Central memory CD4-positive, alpha-beta T cell (primary cell): ENCODE measurements around the gene CHI3L2.
A peak's percentile ranks its signal among the peaks of the same experiment; 100 is the strongest.

Experiments
- DNase-seq: peaks from one replicate; pipeline ENCODE4 v3.0.0; 2022
- total RNA-seq, 3 experiments: gene quantifications; one replicate each; lab custom pipeline; 2026; lab: John Stamatoyannopoulos, UW

Gene CHI3L2, protein sequence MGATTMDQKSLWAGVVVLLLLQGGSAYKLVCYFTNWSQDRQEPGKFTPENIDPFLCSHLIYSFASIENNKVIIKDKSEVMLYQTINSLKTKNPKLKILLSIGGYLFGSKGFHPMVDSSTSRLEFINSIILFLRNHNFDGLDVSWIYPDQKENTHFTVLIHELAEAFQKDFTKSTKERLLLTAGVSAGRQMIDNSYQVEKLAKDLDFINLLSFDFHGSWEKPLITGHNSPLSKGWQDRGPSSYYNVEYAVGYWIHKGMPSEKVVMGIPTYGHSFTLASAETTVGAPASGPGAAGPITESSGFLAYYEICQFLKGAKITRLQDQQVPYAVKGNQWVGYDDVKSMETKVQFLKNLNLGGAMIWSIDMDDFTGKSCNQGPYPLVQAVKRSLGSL
- 1.2 to 8.2 (median 7.9) reads per million in 3 experiments for total RNA-seq

DNA sequence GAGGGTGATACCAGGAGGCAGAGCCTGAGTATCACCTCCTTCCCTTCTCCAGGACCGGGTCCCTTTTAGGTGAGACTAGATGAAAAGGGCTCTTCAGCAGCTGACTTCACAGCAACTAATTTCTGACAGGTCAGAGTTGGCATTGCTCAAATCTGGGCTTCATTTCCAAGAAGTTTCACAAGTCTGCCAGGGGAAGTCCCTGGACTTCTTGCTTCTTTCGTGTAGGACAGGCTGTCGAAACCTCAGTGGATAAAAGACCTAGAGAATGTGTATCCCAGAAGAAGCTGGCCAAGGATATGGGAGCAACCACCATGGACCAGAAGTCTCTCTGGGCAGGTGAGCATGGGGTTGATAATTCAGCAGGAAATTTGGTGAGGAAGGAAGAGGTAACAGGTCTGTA, at the start of gene CHI3L2:
Gene CHI3L2 (plus strand): TSS at position 280 of the 400 bp plus-strand sequence. CDS start 17 bp downstream, at position 297.
- no peak for DNase-seq

DNA sequence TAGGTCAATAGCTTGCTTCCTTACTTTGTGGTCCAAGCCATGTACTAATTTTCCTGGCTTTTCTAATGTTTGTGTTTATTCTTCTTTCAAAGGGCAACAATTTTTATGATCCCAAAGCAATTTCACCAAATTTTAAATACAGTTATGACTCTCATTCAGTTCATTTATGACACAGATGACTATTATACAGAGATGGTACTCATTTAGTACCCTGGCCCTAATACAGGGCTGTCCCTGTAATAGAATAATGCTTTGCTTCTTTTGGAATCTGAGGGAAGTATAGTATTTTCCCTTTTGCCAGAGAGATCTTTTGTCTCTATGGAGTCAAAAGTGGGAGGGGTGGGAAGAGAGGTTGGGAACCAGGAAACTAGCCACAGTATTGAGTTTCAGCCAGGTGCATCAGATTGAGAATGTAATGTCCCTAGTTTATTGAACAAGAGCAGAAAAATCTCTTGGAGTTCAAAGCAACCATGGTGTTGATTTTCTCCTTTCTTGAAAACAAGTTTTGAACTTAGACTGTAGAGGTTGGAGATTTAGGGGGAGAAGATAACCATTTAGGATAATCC, 47.5 kb upstream of the CHI3L2 start:
- no peak for DNase-seq

DNA sequence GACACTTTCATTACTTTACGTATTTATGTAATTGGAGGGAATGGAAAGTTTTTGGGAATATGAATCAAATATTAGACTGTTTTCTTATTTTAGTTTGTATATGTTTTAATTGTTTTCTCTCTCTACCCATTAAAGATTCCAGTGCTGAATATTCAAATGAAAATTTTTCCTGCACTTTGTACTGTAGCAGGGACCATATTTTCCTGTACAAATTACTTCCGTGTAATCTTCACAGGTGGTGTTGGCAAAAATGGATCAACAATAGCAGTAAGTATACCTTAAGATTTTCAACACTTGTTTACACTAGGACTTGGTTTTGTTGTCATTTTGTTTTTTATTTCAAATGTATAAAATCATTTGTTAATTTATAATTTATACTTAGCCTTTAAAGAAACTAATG, 45.5 kb upstream of the CHI3L2 start:
- no peak for DNase-seq

DNA sequence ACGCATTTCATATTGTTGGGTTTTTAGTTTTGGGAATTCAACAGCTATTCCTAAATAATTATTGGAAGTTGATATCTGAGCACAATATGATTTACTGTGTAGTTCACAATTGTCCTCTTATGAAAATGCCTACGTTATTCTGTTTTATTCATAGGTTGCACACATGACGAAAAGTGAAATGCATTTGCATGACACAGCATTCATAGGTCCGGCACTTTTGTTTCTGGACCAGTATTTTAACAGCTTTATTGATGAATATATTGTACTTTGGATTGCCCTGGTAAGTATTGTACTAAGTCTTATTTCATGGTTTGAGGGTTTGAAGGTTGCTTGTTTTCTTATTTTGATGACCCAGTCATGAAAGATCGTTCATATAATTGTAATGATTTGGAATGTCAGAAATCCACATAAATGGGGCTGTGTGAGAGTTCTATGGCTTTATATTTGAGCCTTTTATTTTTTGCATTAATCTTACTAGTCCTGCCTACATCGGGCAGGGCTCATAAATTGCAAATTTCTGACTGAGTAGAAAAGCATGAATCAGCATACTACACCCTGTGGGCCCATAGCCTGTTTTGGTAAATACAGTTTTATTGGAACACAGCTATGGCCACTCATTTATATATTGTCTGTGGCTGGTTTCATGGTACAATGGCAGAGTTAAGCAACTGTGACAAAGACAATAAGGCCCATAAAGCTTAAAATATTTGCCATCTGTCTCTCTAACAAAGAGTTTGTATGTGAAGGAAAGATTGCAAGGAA, 44.0 kb upstream of the CHI3L2 start:
- no peak for DNase-seq

DNA sequence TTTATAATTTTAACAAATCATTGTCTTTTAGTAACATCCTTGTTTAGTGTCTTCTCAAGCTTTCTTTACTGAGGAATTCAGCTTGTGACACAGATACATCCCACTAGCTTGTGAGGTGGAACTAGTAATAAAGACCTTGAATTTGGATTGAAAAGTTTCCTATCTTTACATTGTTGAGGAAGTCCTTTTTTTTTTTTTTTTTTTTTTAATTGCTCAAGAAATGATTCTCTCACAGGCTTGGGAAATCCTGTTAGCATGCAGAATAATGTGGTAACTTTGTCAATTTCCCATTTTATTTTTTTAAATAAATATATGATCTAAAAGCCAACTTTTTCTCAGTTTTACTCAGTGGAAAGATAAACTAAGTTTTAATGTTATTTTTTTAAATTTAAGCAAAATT, 42.9 kb upstream of the CHI3L2 start:
- DNase-seq: no peak

DNA sequence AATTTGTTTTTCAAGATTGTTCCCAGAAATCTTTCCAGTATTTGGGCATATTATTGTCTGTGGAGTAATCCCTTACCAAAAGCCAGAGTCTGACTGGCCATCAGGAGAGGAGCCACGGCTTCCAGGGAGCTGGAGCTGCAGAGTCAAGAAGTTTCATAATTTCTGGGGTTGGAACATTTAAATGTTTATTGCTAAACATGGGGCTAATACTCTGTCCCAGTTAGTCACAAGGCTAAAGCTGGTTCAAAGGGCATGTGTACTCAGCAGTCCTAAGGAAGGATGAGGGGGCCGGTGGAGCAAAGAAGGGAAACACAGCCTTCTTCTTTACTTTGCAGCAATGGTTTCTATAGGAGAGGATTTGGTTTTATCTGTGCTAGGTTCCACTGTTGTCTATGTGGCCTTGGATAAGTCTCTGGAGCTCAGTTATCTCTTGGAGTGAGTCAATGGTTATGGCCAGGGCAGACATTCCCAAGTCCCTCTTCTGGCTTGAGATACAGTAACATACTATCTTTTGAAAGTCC, 36.5 kb upstream of the CHI3L2 start:
- no peak for DNase-seq

DNA sequence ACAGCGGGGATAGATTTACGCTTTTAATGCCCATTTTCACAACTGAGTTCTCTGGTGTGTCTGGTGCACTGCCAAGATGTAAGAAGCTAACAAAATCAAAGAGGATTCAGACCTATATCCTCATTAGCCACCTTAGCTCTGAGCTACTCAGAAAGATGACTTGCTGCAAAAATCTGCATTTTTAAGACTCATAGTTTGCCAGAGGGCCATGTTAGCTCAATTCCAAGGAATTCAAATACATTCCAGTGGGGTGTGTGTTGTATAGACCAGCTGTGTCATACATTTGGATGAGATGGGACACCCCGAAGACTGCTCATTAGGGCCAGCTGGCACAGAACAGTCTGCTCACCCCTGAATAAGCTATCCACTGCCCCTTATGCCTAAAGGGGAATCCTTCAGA, 36.0 kb upstream of the CHI3L2 start:
- no peak for DNase-seq

DNA sequence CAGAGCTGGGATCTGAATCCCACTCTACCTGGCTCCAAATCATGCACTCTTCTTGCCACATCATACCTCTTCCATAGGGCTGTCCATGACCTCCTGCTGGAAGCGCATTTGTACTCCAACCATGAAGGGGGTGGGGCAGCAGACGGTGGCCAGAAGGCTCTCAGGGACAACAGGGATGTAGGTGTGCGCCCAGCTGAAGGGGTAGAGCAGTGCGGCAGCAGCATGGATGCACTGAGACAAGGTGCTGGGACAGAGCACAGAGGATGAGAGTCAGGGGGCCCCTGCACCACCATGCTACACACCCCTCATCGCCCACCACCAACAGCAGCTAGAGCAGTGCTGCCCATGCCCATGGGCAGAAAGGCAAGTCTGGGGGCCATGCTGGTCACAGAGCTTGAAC, 35.4 kb upstream of the CHI3L2 start:
- DNase-seq: no peak

DNA sequence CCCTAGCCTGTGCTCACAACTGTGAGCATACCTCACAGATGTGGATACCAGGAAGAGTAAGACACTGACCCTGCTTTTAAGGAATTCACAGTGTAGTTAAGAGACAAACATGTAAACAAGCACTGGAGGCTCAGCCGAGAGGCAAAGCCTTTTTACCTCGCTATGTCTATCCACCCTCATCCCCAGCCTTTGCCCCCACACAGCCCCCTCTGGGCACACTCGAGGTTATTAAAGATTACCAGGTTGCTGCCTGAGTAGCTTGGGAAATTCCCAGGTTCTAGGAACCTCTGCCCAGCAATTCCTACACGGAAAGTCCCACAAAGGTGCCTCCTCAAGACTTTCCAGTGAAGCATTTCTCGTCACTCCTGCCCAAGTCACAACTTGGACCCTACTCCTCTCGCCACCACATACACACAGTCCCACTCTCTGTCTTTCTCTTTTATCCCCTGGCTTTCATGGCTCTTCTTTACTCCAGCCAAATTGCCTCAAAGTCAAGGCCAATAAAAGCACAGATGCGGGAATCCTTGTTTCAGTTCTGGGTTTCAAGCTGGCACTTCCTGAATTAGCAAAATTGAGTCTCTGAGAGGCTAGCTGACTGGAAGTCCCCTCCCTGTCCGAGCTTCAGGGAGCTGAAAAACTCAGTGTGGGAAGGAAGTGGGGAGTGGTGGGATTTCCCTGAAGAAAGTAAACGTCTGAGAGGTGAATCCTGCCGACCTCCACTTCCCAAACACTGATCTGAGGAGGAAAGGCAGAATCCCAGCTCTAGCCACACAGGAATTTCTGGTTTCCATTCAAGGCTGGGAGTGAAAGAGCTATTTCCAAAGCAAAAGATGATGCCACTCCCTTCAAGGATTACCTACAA, 34.6 kb upstream of the CHI3L2 start:
- DNase-seq: no peak

DNA sequence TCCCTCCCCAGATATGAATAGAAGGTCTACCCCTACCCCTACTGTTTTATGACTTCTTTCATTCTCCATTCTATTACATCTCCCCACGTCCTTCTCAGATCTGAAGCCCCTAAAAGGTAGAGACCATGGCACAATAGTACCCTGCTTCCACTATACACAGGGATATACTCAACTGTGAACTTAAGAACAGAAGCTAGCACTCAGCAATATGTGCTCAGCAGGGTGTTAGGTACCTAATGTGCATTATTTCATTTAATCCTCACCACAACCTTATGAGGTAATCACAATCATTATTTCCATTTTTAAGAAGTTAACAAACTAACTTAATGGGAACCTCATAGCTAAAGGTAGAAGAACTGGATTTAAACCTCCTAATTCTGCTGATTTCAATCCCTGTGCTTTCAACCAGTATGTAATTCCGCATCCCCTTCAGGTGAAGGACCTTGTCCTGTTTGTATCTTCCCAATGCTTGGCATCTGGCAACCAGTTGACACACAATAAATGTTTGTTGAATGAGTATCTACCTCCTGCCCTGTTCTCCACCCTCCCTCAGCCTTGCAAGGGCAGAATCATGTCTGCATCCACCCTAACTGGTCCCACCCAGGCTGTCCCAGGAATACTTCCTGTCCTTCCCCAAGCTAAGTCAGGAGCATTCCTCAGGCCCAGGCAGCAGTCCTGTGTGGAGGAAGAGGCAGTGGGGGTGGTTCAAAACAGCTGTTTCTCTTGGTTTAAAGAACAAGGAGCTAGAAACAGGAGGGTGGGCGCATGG, 33.6 kb upstream of the CHI3L2 start:
- DNase-seq: no peak

DNA sequence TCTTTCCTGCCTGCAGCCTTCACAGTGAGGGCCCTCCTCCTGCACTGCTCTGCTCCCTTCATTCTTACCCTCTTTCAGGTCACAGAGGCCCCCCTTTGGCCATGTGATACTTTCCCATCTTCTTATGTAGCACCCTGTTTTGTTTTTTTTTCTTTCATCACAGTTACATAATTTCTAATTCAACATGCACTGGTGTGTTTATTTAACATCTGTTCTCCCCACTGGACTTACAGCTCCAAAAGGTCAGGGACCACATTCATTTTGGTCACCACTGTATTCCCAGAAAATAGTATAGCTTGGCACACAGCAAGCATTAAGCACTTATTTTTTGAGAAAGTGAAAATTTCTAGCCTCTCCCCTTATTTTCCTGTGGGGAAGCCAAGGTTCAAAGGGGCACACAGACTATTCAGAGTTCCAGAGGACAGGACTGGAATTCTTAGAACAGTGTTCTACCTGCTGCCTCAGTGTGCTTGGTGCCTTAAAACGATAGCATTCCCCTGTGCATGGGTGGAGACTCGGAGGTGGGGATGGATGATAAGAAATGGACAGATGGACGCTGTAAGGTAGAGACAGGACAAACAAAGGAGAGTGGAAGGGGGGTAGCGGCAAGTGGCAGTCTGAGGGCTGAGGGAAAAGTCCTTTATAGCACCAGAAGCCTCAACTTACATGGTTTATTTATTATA, 32.4 kb upstream of the CHI3L2 start:
- DNase-seq: no peak

DNA sequence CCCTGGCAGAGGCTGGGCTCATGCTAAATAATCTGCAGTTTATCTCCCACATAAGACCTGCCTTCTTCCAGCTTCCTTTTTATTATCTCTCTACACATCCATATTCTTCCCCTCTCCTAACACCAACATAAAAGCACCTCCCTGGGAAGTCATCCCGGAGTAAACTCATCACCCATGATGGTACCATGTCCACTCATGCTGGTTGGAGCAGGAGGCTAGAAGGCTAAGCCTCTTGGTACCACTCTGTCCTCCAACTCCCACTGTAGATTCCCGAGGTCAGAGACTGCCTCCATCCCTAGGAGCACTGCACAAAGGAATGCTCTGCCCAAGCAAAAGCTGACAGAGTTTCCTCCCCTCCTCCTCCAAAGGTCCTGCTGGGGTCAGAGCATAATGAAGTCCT, 31.3 kb upstream of the CHI3L2 start:
- DNase-seq: no peak

DNA sequence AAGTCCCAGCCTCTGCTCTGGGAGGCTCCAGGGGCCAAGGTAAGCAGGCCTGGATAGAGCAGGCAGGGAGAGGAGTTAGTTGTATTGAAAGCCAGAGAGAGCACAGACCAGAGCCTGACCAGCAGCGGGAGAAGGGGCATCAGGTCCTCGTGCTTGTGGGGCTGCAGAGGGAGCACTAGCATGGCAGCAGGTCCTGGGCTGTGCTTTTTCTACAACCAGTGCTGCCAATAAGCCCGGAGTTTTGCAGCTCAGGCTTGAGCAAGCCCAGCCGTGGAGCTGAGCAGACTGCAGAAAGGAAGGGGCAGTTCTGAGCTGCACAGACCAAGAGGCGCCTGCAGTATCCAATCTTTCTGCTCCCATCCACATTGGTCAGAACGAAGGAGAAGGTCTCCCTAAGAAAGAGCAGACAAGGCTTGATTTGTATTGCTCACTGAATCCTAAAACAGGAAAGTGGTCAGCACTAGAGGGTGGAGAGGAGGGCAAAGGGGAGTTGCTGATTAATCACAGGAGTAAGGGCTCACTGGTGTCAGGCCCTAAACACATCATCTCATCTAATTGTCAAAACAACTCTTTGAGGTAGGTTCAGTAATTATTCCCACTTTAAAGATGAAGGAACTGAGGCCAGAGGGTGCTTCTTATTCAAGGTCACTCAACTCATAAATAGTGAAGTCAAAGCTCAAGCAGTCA, 29.8 kb upstream of the CHI3L2 start:
- peak; percentile 72 for DNase-seq

DNA sequence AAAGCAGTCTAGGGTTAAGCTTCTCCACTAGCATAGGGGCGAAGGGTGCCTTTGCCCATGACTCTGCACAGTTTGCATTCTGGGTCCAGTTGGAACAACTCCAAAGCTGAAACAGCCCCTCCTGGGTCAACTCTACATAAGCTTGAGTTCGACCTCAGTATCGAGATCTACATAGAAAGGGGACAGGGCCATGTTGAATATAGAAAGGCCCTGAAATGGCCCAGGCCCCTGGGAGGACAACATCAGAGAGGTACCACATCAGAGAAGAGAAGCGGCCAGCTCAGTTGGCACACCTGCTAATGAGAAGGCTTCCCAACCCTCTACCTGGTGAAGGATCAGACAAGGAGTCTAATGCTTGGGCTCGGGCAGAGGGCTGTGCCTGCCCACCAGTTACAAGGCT, 28.7 kb upstream of the CHI3L2 start:
- no peak for DNase-seq

DNA sequence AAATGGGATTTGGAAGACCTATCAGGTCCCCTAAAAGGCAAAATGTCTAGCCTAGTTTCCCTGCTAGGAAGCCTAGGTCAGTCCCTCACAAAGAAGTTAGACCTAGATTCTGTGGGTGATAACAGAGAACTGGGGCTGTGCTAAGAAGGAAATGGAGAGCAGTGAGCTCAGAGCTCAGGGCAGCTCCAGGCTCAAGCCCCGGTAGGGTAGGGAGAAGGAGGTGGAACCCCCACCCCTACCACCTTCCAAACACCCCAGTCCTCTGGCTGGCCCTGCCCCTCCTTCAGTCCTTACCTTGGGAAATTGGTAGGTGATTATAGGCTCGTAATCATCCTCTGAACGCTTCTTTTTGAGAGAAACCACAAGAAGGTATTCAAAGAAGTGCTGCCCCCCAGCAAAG, 28.2 kb upstream of the CHI3L2 start:
- no peak for DNase-seq

DNA sequence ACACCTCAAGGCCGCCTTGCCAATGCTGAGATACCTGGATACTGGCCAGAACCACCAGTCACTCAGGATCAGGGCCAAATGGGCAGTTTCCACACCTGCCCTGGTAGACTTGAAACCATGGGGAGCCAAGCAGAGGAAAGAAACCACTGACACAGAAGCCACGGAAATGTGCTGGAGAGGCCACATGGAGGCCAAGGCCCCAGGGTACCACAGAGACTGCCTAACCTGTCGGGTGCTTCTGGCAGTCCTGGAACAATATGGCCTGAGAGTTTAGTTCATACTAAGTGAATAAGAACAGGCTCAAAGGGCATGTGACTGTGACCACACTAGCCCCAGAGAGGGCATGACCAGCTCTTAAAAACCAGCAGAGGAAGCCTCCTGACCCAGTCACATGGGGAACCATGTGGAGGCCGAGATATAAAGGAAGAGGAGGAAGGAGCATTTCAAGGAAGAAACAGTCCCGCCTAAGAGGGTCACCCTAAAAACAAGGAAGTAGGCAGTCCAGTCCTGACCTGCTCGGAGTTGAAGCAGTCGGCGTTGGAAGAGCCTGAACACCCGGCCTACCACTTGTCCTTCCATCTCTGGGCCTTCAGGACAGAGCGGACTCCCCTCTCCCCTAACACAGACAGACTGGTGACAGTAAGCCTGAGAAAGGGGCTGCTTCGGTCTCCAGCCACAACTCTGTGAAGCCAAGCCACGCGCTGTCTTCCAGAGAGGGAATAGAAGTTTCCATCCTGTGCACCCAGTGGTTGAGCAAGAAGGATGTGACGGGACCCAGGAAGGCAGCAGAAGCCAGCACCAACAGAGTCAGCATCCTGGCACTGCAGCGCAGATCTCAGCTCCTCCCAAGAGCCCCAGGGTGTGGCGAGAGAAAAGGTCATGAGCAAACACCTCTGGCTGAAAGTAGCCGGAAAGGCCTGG, 27.4 kb upstream of the CHI3L2 start, which contains the start of gene DENND2D:
Gene DENND2D (minus strand): TSS at position 766 of the 921 bp plus-strand sequence. CDS start 187 bp downstream, at position 579.
- DNase-seq: peak; percentile 49

DNA sequence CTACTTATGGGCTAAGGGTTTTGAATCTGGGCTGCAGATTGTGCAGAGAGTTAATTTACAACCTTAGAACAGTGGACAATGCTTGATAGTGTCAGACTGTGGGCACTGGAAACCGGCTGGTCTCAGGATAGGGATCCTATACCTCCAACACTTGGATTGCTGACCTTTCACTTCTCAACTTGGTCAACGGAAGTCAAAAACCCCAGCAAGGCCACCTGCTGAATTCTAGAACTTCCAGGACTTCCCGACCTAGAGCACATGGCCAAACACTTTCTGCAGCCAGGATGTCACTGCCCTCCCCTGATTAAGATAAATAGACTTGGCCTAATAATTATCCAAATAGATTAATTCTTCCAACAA, 26.7 kb upstream of the CHI3L2 start:
- DNase-seq: no peak

DNA sequence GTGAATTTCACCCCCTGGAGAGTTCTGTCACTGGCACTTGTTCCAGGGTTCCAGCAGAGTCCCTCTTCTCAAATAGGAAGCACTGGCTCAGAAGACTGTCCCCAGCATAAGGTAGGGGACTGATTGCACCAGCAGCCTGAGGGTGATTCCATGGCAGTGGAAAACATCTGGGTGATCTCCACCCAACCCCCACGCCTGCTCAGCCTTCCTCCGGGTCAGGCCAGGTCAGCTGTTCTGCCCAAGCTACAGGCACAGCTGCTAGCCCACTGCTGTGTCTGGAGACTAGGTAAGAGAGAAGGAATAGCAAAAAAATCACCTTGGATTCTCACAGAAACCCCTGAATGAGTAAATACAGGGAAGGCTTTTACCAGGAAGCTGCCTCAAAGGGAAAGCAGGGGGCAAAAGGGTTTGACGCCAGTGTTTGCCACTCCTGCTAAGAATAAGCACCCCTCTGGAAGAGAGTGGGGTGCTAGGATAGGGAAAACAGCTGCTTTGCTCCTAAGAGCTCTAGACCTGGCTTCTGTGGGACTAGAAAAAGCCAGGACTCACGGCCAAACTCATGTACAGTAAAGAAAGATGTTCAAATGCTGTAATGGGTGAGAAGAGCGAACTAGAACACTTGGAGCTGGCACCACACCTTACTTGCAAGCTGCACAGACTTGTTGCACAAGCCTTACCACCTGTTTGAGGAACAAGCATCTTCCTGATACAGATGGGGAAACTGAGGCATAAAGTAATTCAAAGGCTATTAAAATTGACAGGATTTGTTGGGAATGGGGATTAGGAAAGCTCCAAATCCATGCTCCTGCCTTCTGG, 26.0 kb upstream of the CHI3L2 start:
- no peak for DNase-seq

DNA sequence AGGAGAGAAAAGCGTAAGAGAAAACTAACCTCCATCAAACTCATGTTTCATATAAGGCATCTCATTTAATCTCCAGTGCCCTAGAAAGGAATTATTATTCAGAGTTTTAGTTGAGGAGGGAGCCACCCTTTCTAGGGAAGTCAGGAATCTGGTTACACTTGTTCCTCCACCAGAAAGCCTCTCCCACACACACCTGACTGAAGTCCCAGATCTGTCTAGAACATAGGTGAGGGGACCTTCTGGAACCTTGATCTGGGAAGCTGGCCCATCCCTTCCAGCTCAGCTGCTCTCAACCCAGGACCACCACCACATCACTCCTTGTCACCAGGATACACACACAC, 25.2 kb upstream of the CHI3L2 start:
- DNase-seq: no peak
